Urinary bladder (tissue), 4 donors: ENCODE results near the gene PDLIM5. TPM values are rescaled to one million over a fixed set of nuclear protein-coding genes. Genes with fewer than 3 reads are reported as not detected.

Experiments used
- DNase-seq: peaks from one replicate; pipeline ENCODE4 v3.0.0-alpha.2; 2015; ENCODE audit errors: extremely low spot score
- H3K27ac ChIP-seq: one replicate; pipeline ENCODE4 v1.5.1; 2013; ENCODE audit warnings: low read depth, mild to moderate bottlenecking, moderate library complexity
- H3K36me3 ChIP-seq: one replicate; pipeline ENCODE4 v1.6.1; 2013; ENCODE audit warnings: mild to moderate bottlenecking, moderate library complexity; ENCODE audit not compliant: insufficient read depth
- H3K4me1 ChIP-seq: one replicate; pipeline ENCODE4 v1.6.1; 2013; ENCODE audit warnings: mild to moderate bottlenecking, moderate library complexity; ENCODE audit not compliant: insufficient read depth
- H3K4me3 ChIP-seq: one replicate; pipeline ENCODE4 v1.5.1; 2013; ENCODE audit warnings: low read depth, low read length
- WGBS: extraction: QIAGEN DNeasy Blood & Tissue Kit; methylation state at CpG from one replicate; pipeline ENCODE4 v1.1.7; 2013; 5-methylcytosine and 5-hydroxymethylcytosine counted together
- polyA plus RNA-seq: library from polyadenylated mRNA; stranded (reverse); fragments of 200-250 nt; gene quantifications from one replicate; pipeline ENCODE4 v1.2.3, GENCODE V29; 2013
- total RNA-seq: library from RNA; depleted of rRNA; stranded (reverse); fragments of >200 nt; gene quantifications from one replicate; pipeline ENCODE4 v1.2.3, GENCODE V29; 2014
- donor health status: healthy with polysubstance abuse.
- donor health status: healthy.

PDLIM5 gene
- total and polyA plus RNA-seq, 2 donors, result 60.8 to 243 TPM

DNA sequence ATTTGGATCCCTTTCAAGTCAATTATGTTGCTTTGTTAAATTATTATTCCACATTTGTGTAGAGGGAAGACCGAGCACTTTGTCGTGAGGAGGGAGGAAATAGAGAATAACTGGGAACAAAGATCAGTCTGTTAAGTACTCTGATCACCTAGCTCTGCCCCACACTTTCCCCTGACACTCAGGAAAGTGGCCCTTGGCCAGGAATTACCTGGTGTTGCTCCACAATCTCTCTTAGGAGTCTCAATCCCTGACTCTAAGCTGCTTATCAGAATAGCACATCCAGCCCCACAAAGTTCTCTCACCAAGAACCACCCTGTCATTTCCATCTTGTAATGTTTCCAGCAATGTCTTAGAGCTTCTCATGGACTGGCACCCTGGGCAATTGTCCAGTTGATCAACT lies 222.2 kb downstream of the PDLIM5 start:
- no peak for DNase-seq
- WGBS, result 85% methylated on average over 2 of the region's 2 CpGs
- Histone ChIP-seq H3K4me3 (no peak overlapping the region), H3K27ac (no peak overlapping the region), H3K36me3 (no peaks in the 10 kb centered on the region), H3K4me1 (no peaks in the 10 kb centered on the region)

DNA sequence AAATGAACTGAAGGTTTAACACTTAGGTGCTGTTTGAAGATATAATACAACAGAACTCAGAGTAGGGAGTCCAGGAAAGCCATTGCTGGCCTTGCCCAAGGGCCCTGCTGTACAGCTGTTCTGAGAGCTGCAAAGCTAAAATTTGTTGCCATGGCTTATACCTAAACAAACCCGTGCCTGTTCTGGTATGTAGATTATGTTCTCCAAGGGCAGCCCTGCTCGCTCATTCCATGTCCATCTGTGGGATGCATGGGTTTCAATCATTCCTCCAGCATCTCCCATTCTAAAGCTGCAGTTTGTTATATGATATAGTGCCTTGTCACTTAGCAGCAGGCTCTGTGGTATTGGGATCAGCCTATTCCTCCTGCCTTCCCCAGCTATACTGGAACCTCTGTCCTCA lies 225.2 kb downstream of the PDLIM5 start:
- Histone ChIP-seq H3K27ac (no peak overlapping the region), H3K4me3 (no peak overlapping the region), H3K36me3 (no peaks in the 10 kb centered on the region), H3K4me1 (no peaks in the 10 kb centered on the region)
- no peak for DNase-seq
- WGBS, result 32% methylated on average over 2 of the region's 2 CpGs

DNA sequence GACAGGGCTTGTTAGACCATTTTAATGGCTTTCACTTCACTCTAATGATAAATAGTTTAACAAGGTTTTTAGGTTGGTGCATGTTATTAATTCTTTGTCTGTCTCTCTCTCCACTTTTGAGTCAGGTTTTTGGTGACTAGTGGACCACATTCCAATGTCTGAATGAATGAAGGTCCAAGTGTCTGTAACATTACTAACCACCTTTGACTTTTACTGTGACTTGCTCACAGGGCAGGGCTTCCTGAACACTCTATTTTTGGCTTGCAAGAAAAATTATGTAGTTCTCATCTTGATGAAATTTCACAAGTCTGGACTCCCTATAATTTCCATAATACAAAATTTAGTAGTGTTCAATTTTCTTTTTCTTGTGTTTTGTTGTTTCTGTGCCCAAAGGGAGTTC lies 227.2 kb downstream of the PDLIM5 start:
- no peak overlapping the region for H3K27ac ChIP-seq
- H3K4me1 ChIP-seq, result no peaks in the 10 kb centered on the region
- no peak for DNase-seq
- H3K4me3 ChIP-seq, result no peak overlapping the region
- no peaks in the 10 kb centered on the region for H3K36me3 ChIP-seq

DNA sequence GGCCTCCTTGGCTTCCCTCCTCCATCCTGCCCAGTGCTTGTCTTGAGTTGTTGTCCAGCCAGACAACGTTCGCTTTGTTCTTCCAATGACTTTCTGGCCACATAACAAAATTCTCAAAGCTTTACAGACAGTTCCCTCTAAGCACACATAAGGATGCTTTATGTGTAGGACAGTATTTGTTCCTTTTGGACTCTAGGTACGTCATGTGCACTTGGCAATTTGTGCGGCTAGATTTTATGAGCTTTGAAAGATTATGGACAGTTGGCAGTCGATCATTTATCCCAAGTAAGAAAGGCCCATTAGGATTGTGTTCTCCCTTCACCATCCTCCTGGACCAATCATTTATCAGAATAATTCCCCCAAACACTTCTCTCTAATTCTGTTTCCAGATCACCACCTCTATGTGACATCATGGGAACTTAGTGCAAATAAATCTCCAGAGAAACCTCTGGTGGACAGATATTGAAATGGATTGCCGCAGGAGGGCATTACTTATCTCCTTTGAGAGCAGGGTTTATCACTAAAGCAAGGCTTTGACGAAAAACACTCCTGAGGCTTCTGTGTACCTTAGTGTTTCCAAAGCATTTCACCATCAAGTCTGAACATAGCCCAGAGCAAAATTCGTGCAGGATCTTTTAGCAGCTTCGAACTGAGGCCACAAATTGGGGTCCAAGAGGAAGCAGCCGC lies 228.6 kb downstream of the PDLIM5 start:
- no peak for DNase-seq
- Histone ChIP-seq H3K27ac (no peak overlapping the region), H3K4me1 (no peaks in the 10 kb centered on the region), H3K36me3 (no peaks in the 10 kb centered on the region), H3K4me3 (no peak overlapping the region)
- 55% methylated on average over 10 of the region's 10 CpGs for WGBS

DNA sequence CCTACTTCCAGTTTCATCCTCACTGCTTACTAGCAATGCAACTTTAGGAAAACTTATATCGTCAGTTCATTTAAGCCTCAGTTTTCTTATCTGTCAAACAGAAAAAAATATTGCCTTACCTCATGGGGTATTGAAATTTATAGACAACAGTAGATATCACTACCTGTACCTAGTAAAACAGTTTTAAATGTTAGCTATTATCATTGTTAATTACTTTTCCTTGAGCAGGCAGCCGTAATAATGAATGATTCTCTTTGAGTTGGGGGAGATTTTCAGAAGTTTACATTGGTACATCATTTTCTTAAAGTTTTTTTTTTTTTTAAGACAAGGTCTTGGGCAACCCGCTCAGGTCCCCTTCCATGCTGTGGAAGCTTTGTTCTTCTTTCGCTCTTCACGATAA lies 234.3 kb downstream of the PDLIM5 start:
- Histone ChIP-seq H3K27ac (no peak overlapping the region), H3K4me3 (no peak overlapping the region), H3K4me1 (no peaks in the 10 kb centered on the region), H3K36me3 (no peaks in the 10 kb centered on the region)
- DNase-seq, result no peak
- WGBS, result 95% methylated on average over 5 of the region's 5 CpGs

DNA sequence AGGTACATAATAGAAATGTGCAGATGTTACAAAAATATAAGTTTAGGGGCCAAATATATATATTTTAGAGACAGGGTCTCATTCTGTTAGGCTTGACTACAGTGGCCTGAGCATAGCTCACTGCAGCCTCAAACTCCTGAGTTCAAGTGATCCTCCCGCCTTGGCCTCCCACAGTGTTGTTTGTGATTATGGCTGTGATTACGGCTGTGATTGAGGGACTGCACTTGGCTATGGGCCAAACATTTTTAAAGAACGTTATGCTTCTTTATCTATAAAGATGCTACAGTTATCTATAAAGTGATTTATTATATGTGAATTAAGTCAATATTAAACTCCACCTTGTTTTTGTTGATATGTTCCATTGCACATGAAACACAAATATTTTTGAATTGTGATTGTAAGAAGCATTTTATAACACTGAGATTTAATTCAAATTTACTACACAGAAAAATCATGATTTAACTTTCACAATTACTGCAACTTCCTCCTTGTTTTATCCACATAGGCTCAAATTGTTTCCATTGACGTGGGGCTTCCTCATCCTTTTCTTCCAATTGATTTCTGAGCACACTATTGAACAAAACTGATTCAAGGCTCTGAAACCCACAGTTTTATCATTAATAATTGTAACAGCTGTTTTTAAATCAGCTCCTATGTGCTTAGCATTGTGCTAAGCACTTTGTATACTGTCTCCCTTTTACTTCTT lies 237.6 kb downstream of the PDLIM5 start:
- H3K27ac ChIP-seq, result no peak overlapping the region
- DNase-seq, result no peak
- no peak overlapping the region for H3K4me3 ChIP-seq
- peaks cover 2% of the 10 kb centered on the region for H3K4me1 ChIP-seq
- H3K36me3 ChIP-seq, result no peaks in the 10 kb centered on the region
- WGBS, result 61% methylated on average over 4 of the region's 4 CpGs

DNA sequence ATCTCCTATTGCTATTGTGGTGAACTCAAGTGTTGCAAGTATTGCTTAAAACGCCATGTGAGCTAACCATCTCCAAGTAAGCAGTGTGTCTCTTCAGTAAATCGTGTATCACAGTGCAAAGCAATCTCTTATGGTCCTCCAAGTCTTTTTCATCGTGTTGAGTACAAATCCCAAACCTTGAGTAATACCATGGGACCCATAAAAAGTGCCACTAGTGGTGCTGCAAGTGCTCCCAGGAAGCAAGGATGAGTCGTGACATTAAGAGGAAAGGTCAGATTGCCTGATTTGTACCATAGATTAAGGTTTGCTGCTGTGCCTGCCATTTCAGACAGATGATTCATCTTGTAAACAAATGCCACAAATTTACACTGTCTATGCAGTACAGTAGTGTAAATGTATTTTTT lies 239.1 kb downstream of the PDLIM5 start:
- Histone ChIP-seq H3K4me1 (peaks cover 2% of the 10 kb centered on the region), H3K36me3 (no peaks in the 10 kb centered on the region), H3K27ac (no peak overlapping the region), H3K4me3 (no peak overlapping the region)
- WGBS, result 51% methylated on average over 4 of the region's 4 CpGs
- no peak for DNase-seq

DNA sequence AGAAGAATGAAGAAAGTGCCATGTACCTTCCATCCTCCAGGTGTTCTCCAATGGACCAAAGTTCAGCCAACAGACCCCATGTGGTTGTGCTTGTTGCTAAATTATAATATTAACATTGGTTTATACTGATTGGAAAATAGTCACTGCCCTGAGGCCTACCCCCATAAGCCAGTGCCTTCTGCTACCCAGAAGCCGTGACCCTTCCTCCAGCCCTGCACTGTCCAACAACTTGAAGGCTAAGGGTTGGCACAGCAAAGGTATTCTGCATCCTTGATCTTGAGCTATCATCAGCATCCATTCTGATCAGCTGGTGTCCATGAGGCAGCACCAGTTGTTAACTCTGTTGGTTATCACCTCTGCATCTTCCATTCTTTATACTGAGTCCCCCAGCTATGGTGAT lies 239.8 kb downstream of the PDLIM5 start:
- DNase-seq, result no peak
- no peak overlapping the region for H3K4me3 ChIP-seq
- no peaks in the 10 kb centered on the region for H3K36me3 ChIP-seq
- H3K4me1 ChIP-seq, result peaks cover 2% of the 10 kb centered on the region
- WGBS, result 97% methylated on average over 1 of the region's 1 CpG
- H3K27ac ChIP-seq, result no peak overlapping the region

DNA sequence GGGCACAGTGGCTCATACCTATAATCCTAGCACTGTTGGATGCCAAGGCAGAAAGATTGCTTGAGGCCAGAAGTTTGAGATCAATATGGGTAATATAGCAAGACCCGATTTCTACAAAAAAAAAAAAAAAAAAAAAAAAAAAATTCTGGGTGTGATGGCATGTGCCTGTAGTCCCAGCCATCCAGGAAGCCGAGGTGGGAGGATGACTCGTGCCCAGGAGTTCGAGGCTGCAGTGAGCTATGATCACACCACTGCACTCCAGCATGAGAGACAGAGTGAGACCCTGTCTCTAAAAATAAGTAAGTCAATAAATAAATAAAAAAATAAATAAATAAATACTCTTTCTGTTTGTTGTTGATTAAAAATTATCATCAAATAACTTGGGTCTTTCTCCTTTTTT lies 243.6 kb downstream of the PDLIM5 start:
- 82% methylated on average over 4 of the region's 4 CpGs for WGBS
- DNase-seq, result no peak
- no peak overlapping the region for H3K27ac ChIP-seq
- peaks cover 2% of the 10 kb centered on the region for H3K4me1 ChIP-seq
- H3K4me3 ChIP-seq, result no peak overlapping the region
- no peaks in the 10 kb centered on the region for H3K36me3 ChIP-seq

DNA sequence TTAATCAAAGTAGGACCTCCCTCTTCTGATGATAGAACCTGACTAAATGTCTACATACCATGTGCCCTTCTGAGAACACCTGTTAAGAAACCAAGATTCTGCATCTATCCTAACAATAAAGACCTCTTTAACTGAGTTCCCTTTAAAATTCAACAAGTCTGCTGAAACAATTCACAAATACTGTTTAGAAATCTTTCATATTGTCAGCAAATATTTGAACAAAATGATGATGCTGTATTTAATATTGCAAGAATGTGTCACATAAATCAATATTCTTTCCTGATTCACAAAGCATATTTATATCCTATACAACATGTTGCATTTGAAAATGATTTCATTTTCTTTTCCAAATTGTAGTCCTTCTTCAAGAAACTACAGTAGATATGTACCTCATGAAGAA lies 246.4 kb downstream of the PDLIM5 start:
- Histone ChIP-seq H3K27ac (no peak overlapping the region), H3K4me3 (no peak overlapping the region), H3K4me1 (no peaks in the 10 kb centered on the region), H3K36me3 (no peaks in the 10 kb centered on the region)
- no peak for DNase-seq

DNA sequence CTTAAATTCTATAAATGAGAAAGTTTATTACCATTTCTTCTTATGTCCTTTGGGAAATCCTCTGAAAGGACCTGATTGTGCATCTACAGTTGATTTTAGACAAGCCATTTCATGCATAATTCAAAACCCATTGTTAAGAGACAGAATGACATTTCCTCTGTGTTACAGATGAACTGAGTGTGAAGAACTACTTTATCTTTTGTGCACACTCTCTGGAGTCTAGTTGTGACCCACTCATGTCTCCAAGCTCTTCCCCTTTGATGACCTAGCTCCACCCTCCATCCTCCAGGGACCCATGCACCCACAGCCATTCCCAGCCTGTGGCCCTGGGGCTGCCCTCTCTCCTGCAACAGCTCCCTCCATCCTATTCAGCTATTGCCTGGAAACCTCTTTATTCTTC lies 248.6 kb downstream of the PDLIM5 start:
- no peaks in the 10 kb centered on the region for H3K4me1 ChIP-seq
- no peak for DNase-seq
- no peaks in the 10 kb centered on the region for H3K36me3 ChIP-seq
- no peak overlapping the region for H3K4me3 ChIP-seq
- no peak overlapping the region for H3K27ac ChIP-seq

DNA sequence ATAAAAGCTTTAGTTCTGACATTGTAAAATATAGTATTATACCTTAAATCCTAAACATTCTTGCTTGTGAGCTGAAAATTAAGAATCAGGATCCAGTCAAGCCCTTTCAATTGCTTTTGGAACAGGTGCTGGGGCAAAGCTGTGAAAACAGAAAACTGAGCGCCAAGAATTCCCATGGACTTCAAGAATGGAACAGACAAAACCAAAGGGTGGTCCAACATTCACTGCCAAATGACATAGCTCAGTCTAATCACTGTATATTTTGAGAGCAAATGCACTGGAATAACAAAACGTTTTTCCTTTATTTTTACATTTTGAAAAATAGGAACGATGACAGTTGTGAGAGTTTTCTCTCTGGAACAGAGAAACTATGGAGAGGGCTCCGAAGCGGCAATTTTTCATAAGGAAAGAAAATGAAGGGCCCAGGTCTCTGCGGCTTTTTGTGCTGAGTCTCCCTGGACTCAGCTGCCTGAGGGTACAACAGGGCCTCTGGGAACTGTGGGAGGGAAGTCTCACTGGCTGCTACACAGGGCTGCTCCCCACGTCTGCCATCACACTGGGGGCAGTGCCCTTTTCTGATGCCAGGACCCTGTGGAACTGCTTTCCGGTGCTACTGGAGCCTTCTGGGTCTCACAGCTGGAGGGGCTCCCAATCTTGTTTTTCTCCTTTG lies 250.0 kb downstream of the PDLIM5 start:
- no peak overlapping the region for H3K27ac ChIP-seq
- H3K36me3 ChIP-seq, result no peaks in the 10 kb centered on the region
- H3K4me1 ChIP-seq, result no peaks in the 10 kb centered on the region
- 81% methylated on average over 8 of the region's 8 CpGs for WGBS
- H3K4me3 ChIP-seq, result no peak overlapping the region
- DNase-seq, result no peak

DNA sequence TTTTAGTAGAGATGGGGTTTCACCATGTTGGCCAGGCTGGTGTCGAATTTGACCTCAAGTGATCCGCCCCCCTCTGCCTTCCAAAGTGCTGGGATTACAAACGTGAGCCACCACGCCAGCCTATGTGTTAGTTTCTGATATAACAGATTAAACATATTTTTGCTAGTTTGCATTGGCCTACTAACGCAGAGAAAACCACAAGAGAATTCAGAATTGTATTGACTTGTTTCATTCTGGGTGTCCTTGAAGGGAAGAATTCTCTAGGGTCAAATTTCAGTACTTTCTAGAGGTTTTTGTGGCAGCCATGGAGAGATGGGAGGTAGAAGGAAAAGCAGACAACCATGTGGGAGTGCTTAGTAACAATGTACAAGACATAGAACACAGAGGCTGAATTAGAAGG lies 259.9 kb downstream of the PDLIM5 start:
- no peak for DNase-seq
- Histone ChIP-seq H3K4me1 (no peaks in the 10 kb centered on the region), H3K27ac (no peak overlapping the region), H3K36me3 (no peaks in the 10 kb centered on the region), H3K4me3 (no peak overlapping the region)
- 86% methylated on average over 5 of the region's 5 CpGs for WGBS
